Endometrial microvascular endothelial cells (primary cell): Measurements from ENCODE around the gene MPC2. TPM values are rescaled to one million over a fixed set of nuclear protein-coding genes. Genes with fewer than 3 reads are reported as not detected.
"Not testable (repeated sequence)": the region's sequence is repeated elsewhere in the genome, so short reads cannot be mapped to it uniquely, and the experiment has no call there.

Experiments
- in situ Hi-C: cut with HindIII; loops from 2 replicates; pipeline ENCODE4 v1.10.0; 2017; ENCODE audit warnings: low sequenced_read_pairs, low pct_unique_long_range_greater_than_20kb; ENCODE audit errors: inconsistent ontology term
- total RNA-seq: library from RNA; depleted of rRNA; stranded (reverse); fragments of >200 nt; gene quantifications from one replicate; pipeline ENCODE4 v1.2.3, GENCODE V29; 2015; ENCODE audit errors: inconsistent ontology term

MPC2 gene
- total RNA-seq, 1 donor from 2014 or later = 43.3 TPM

GRCh38 chr1:167913895-167914496 is 22.9 kb downstream of the MPC2 start, which contains the start of gene ADCY10:
TSS of gene ADCY10 (minus strand) at chr1:167914134. CDS start at chr1:167905140, 8,994 bp downstream.
- in situ Hi-C loops = no loop called here

- in situ Hi-C loops = no loop called here
Measured at GRCh38 chr1:167912294-167912693, 24.6 kb downstream of the MPC2 start.

GRCh38 chr1:167911413-167911812 is 25.5 kb downstream of the MPC2 start:
- in situ Hi-C loops = no loop called here

- in situ Hi-C loops = no loop called here
Measured at GRCh38 chr1:167910530-167910929, 26.3 kb downstream of the MPC2 start.

GRCh38 chr1:167909691-167910180 is 27.1 kb downstream of the MPC2 start:
- in situ Hi-C loops = no loop called here

- in situ Hi-C loops = no loop called here
Measured at GRCh38 chr1:167905671-167906070, 31.2 kb downstream of the MPC2 start.

- in situ Hi-C loops = no loop called here
Measured at GRCh38 chr1:167905182-167905581, 31.7 kb downstream of the MPC2 start.

- in situ Hi-C loops = no loop called here
Measured at GRCh38 chr1:167904652-167905130, 32.2 kb downstream of the MPC2 start.

GRCh38 chr1:167900907-167901306 is 36.0 kb downstream of the MPC2 start:
- in situ Hi-C loops = no loop called here

- in situ Hi-C loops = no loop called here
Measured at GRCh38 chr1:167899253-167899681, 37.6 kb downstream of the MPC2 start.

GRCh38 chr1:167898578-167899222 is 38.2 kb downstream of the MPC2 start:
- in situ Hi-C loops = no loop called here

- in situ Hi-C loops = no loop called here
Measured at GRCh38 chr1:167893798-167894197, 43.1 kb downstream of the MPC2 start.

GRCh38 chr1:167890400-167890799 is 46.5 kb downstream of the MPC2 start:
- in situ Hi-C loops = no loop called here

GRCh38 chr1:167887187-167887586 is 49.7 kb downstream of the MPC2 start:
- in situ Hi-C loops = not testable (repeated sequence)

- in situ Hi-C loops = no loop called here
Measured at GRCh38 chr1:167882376-167882775, 54.5 kb downstream of the MPC2 start.

- in situ Hi-C loops = no loop called here
Measured at GRCh38 chr1:167881786-167882185, 55.1 kb downstream of the MPC2 start.

GRCh38 chr1:167881069-167881468 is 55.8 kb downstream of the MPC2 start:
- in situ Hi-C loops = no loop called here

- in situ Hi-C loops = no loop called here
Measured at GRCh38 chr1:167880580-167881021, 56.3 kb downstream of the MPC2 start.

GRCh38 chr1:167879508-167879907 is 57.4 kb downstream of the MPC2 start:
- in situ Hi-C loops = no loop called here
